WTC11 (cell line): ENCODE data around the gene FBXO28. TPM values are rescaled to one million over a fixed set of nuclear protein-coding genes. Genes with fewer than 3 reads are reported as not detected.

Source experiments
- ATAC-seq: fragments of 200-7000 bp; cut with Tn5 transposase; 2 replicates; pipeline ENCODE4 v1.10.0; 2021; ENCODE audit warnings: mild to moderate bottlenecking, moderate library complexity
- CTCF ChIA-PET: fragments of 300-600 bp; sonication (Branson Sonifier 250); formaldehyde crosslinking; loops from one replicate; lab custom pipeline; 2021; ENCODE audit warnings: antibody characterized with exemption; lab: Charles Lee
- POLR2A ChIA-PET: fragments of 350-600 bp; sonication (Branson Sonifier 250); formaldehyde crosslinking; loops from one replicate; lab custom pipeline; 2021; ENCODE audit warnings: antibody characterized with exemption; lab: Charles Lee
- DNase-seq: peaks from one replicate; pipeline ENCODE4 v3.0.0; 2021; ENCODE audit warnings: low spot score
- H3K27ac Mint-ChIP-seq: 2 replicates; pipeline ENCODE4 v1.8.0; 2021; ENCODE audit warnings: mixed read lengths
- H3K27me3 Mint-ChIP-seq: 2 replicates; pipeline ENCODE4 v1.8.0; 2021; ENCODE audit warnings: low read depth, mild to moderate bottlenecking, moderate library complexity, mixed read lengths
- H3K36me3 Mint-ChIP-seq: 2 replicates; pipeline ENCODE4 v1.8.0; 2021; ENCODE audit warnings: mixed read lengths
- H3K4me1 Mint-ChIP-seq: 2 replicates; pipeline ENCODE4 v1.8.0; 2022; ENCODE audit warnings: mixed read lengths
- H3K4me3 Mint-ChIP-seq: 2 replicates; pipeline ENCODE4 v1.8.0; 2021; ENCODE audit warnings: mild to moderate bottlenecking, moderate library complexity, mixed read lengths
- H3K9me3 Mint-ChIP-seq: 2 replicates; pipeline ENCODE4 v1.8.0; 2021; ENCODE audit warnings: mixed read lengths
- AFF4 ChIP-seq: sonication (generic); formaldehyde crosslinking; IDR thresholded peaks from 2 replicates; pipeline ENCODE4 v1.8.1; 2023; ENCODE audit warnings: mild to moderate bottlenecking, missing genetic modification reagents, borderline replicate concordance
- ATF1 ChIP-seq: sonication (generic); formaldehyde crosslinking; IDR thresholded peaks from 2 replicates; pipeline ENCODE4 v1.8.1; 2023; ENCODE audit warnings: mild to moderate bottlenecking, moderate library complexity, missing genetic modification reagents
- CREB1 ChIP-seq: sonication (generic); formaldehyde crosslinking; IDR thresholded peaks from 2 replicates; pipeline ENCODE4 v1.8.0; 2023; ENCODE audit warnings: mild to moderate bottlenecking, missing genetic modification reagents
- ESRRA ChIP-seq: sonication (generic); formaldehyde crosslinking; IDR thresholded peaks from 2 replicates; pipeline ENCODE4 v1.8.1; 2022; ENCODE audit warnings: mild to moderate bottlenecking, missing genetic modification reagents, borderline replicate concordance
- JAZF1 ChIP-seq: fragments of 250-450 bp; sonication (Bioruptor Pico); IDR thresholded peaks from 2 replicates; pipeline ENCODE4 v1.9.0; 2021; ENCODE audit warnings: moderate library complexity, mild to moderate bottlenecking, inconsistent platforms
- MAX ChIP-seq: sonication (generic); formaldehyde crosslinking; IDR thresholded peaks from 2 replicates; pipeline ENCODE4 v1.8.0; 2022; ENCODE audit warnings: mild to moderate bottlenecking, missing genetic modification reagents
- RORB ChIP-seq: fragments of 250-450 bp; sonication (Bioruptor Pico); IDR thresholded peaks from 2 replicates; pipeline ENCODE4 v1.9.0; 2021; ENCODE audit warnings: mild to moderate bottlenecking
- SP1 ChIP-seq: sonication (generic); formaldehyde crosslinking; conservative IDR thresholded peaks from 2 replicates; pipeline ENCODE4 v1.8.1; 2022; ENCODE audit warnings: missing genetic modification reagents
- TEAD1 ChIP-seq: sonication (generic); formaldehyde crosslinking; IDR thresholded peaks from 2 replicates; pipeline ENCODE4 v1.8.0; 2022; ENCODE audit warnings: mild to moderate bottlenecking, missing genetic modification reagents
- ZNF121 ChIP-seq: sonication (generic); formaldehyde crosslinking; IDR thresholded peaks from 2 replicates; pipeline ENCODE4 v1.8.0; 2023; ENCODE audit warnings: missing genetic modification reagents
- ZNF396 ChIP-seq: fragments of 250-450 bp; sonication (Bioruptor Pico); IDR thresholded peaks from 2 replicates; pipeline ENCODE4 v1.8.0; 2021; ENCODE audit warnings: mild to moderate bottlenecking, moderate library complexity, borderline replicate concordance
- ZNF671 ChIP-seq: fragments of 250-450 bp; sonication (Bioruptor Pico); IDR thresholded peaks from 2 replicates; pipeline ENCODE4 v1.8.0; 2021; ENCODE audit warnings: mild to moderate bottlenecking
- total RNA-seq: library from RNA; stranded (reverse); gene quantifications from 3 replicates; pipeline ENCODE4 v1.2.3, GENCODE V29; 2021
- TF ChIP-seq, protein P1 (sequence below): sonication (generic); formaldehyde crosslinking; IDR thresholded peaks from 2 replicates; pipeline ENCODE4 v1.8.0; 2022; ENCODE audit warnings: mild to moderate bottlenecking, missing genetic modification reagents
- TF ChIP-seq, protein P2 (sequence below): fragments of 250-450 bp; sonication (Bioruptor Pico); IDR thresholded peaks from 2 replicates; pipeline ENCODE4 v1.9.0; 2021; ENCODE audit warnings: mild to moderate bottlenecking
- TF ChIP-seq, protein P3 (sequence below): fragments of 200-600 bp; IDR thresholded peaks from 2 replicates; pipeline ENCODE4 v1.8.0; 2022; ENCODE audit warnings: antibody characterized with exemption
- TF ChIP-seq, protein P4 (sequence below): sonication (generic); formaldehyde crosslinking; IDR thresholded peaks from 2 replicates; pipeline ENCODE4 v1.8.1; 2022; ENCODE audit warnings: low read depth, mild to moderate bottlenecking, moderate library complexity, missing genetic modification reagents, borderline replicate concordance

Gene FBXO28
- total RNA-seq, 1 experiment from 2014 or later, result 36.8 TPM

GRCh38 chr1:224201853-224202252 lies 87.9 kb downstream of the FBXO28 start (continued):
- TF ChIP-seq, protein P1, sequence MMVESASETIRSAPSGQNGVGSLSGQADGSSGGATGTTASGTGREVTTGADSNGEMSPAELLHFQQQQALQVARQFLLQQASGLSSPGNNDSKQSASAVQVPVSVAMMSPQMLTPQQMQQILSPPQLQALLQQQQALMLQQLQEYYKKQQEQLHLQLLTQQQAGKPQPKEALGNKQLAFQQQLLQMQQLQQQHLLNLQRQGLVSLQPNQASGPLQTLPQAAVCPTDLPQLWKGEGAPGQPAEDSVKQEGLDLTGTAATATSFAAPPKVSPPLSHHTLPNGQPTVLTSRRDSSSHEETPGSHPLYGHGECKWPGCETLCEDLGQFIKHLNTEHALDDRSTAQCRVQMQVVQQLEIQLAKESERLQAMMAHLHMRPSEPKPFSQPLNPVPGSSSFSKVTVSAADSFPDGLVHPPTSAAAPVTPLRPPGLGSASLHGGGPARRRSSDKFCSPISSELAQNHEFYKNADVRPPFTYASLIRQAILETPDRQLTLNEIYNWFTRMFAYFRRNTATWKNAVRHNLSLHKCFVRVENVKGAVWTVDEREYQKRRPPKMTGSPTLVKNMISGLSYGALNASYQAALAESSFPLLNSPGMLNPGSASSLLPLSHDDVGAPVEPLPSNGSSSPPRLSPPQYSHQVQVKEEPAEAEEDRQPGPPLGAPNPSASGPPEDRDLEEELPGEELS (CRISPR knock-in tag), result no peak
- no peak for TF ChIP-seq ZNF396 (CRISPR knock-in tag)
- TF ChIP-seq, protein P2, sequence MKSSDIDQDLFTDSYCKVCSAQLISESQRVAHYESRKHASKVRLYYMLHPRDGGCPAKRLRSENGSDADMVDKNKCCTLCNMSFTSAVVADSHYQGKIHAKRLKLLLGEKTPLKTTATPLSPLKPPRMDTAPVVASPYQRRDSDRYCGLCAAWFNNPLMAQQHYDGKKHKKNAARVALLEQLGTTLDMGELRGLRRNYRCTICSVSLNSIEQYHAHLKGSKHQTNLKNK (CRISPR knock-in tag), result no peak
- no peak for TF ChIP-seq ATF1 (CRISPR knock-in tag)
- TF ChIP-seq CREB1 (CRISPR knock-in tag), result no peak
- TF ChIP-seq, protein P3, sequence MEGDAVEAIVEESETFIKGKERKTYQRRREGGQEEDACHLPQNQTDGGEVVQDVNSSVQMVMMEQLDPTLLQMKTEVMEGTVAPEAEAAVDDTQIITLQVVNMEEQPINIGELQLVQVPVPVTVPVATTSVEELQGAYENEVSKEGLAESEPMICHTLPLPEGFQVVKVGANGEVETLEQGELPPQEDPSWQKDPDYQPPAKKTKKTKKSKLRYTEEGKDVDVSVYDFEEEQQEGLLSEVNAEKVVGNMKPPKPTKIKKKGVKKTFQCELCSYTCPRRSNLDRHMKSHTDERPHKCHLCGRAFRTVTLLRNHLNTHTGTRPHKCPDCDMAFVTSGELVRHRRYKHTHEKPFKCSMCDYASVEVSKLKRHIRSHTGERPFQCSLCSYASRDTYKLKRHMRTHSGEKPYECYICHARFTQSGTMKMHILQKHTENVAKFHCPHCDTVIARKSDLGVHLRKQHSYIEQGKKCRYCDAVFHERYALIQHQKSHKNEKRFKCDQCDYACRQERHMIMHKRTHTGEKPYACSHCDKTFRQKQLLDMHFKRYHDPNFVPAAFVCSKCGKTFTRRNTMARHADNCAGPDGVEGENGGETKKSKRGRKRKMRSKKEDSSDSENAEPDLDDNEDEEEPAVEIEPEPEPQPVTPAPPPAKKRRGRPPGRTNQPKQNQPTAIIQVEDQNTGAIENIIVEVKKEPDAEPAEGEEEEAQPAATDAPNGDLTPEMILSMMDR, result no peak

DNA sequence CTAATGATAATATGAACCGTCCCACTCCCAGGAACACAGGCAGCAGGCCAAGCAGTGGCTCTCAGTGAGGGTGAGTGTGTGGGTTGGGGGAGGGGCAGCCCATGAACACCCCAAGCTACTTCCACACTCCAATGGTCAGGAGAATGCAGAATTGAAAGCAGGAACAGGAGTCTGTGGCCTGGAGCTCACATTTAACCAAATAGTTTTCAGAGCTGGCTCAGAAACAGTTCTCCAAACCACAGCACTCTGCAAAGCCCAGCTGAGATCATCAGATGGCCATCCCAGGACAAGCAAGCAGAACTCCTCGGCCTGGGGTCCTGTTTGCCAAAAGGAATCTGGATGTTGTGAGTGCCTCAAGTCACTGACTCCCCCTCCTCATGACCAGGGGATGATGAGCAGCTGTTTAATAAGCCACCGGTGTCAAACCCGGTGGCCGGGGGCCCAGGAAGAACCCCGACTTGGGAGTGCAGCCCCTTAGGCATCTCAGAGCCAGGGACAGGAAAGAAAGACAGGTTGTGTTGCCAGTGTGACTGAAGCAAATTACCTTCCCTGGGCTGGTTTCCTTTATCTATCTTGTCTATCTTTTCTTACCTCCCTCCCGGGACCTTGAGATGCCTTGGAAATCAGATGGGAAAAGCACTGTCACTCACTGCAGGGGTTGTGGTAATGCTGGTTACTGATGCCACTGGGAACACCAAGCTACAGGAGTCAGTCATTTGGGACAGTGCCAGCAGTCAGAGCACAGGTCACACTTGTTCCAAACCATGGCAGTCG lies 89.5 kb downstream of the FBXO28 start:
- Mint-ChIP-seq H3K9me3 (no peaks in the 10 kb centered on the region), H3K27me3 (no peaks in the 10 kb centered on the region), H3K4me3 (no peak overlapping the region), H3K36me3 (no peaks in the 10 kb centered on the region), H3K27ac (0 out of 2 replicates have a peak overlapping the region, but pooled peaks have one; percentile 45), H3K4me1 (peaks cover 15% of the 10 kb centered on the region)
- TF ChIP-seq ZNF121 (CRISPR knock-in tag) (0 out of 2 replicates have a peak, but pooled peaks have one; percentile 5), AFF4 (CRISPR knock-in tag) (no peak), TEAD1 (CRISPR knock-in tag) (no peak), SP1 (CRISPR knock-in tag) (no peak), ZNF671 (no peak), JAZF1 (CRISPR knock-in tag) (no peak), ESRRA (no peak), ATF1 (CRISPR knock-in tag) (no peak), MAX (CRISPR knock-in tag) (0 out of 2 replicates have a peak, but pooled peaks have one; percentile 19), RORB (no peak)
- TF ChIP-seq, protein P4, sequence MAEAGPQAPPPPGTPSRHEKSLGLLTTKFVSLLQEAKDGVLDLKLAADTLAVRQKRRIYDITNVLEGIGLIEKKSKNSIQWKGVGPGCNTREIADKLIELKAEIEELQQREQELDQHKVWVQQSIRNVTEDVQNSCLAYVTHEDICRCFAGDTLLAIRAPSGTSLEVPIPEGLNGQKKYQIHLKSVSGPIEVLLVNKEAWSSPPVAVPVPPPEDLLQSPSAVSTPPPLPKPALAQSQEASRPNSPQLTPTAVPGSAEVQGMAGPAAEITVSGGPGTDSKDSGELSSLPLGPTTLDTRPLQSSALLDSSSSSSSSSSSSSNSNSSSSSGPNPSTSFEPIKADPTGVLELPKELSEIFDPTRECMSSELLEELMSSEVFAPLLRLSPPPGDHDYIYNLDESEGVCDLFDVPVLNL (CRISPR knock-in tag), result no peak
- TF ChIP-seq, protein P3, result no peak
- POLR2A ChIA-PET, result interaction anchor here (0.6 kb wide), 1 partner anchor 35 kb away, joined by 3 read pairs; no protein-coding TSS in a partner anchor
- ATAC-seq, result peak; percentile 79
- DNase-seq, result peak; percentile 35
- CTCF ChIA-PET, result no interaction called here
